WTC11 (cell line): ENCODE data around the gene RFX8.

Experiments
- ELF4 ChIP-seq: sonication (generic); formaldehyde crosslinking; IDR thresholded peaks from 2 replicates; pipeline ENCODE4 v1.8.1; 2022; ENCODE audit warnings: low read depth, mild to moderate bottlenecking, moderate library complexity, missing genetic modification reagents
- MYBL2 ChIP-seq: sonication (generic); formaldehyde crosslinking; IDR thresholded peaks from 2 replicates; pipeline ENCODE4 v1.8.1; 2023; ENCODE audit warnings: mild to moderate bottlenecking, moderate library complexity, missing genetic modification reagents
- TF ChIP-seq, protein P1 (sequence below): fragments of 200-600 bp; IDR thresholded peaks from 2 replicates; pipeline ENCODE4 v1.8.0; 2022; ENCODE audit warnings: antibody characterized with exemption

- TF ChIP-seq, protein P1, sequence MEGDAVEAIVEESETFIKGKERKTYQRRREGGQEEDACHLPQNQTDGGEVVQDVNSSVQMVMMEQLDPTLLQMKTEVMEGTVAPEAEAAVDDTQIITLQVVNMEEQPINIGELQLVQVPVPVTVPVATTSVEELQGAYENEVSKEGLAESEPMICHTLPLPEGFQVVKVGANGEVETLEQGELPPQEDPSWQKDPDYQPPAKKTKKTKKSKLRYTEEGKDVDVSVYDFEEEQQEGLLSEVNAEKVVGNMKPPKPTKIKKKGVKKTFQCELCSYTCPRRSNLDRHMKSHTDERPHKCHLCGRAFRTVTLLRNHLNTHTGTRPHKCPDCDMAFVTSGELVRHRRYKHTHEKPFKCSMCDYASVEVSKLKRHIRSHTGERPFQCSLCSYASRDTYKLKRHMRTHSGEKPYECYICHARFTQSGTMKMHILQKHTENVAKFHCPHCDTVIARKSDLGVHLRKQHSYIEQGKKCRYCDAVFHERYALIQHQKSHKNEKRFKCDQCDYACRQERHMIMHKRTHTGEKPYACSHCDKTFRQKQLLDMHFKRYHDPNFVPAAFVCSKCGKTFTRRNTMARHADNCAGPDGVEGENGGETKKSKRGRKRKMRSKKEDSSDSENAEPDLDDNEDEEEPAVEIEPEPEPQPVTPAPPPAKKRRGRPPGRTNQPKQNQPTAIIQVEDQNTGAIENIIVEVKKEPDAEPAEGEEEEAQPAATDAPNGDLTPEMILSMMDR, result no peak
- TF ChIP-seq MYBL2 (no peak), ELF4 (CRISPR knock-in tag) (no peak)
These were observed 42.1 kb upstream of the RFX8 start for GRCh38 chr2:101516823-101517690.
